DLD1 (cell line): Measurements from ENCODE around the gene NKAIN2.
"Not testable (repeated sequence)": the region's sequence is repeated elsewhere in the genome, so short reads cannot be mapped to it uniquely, and the experiment has no call there.

Experiments used
- in situ Hi-C: cut with HindIII; loops from 2 replicates; pipeline ENCODE4 v1.10.0; 2017; ENCODE audit warnings: low sequenced_read_pairs

NKAIN2 gene

DNA sequence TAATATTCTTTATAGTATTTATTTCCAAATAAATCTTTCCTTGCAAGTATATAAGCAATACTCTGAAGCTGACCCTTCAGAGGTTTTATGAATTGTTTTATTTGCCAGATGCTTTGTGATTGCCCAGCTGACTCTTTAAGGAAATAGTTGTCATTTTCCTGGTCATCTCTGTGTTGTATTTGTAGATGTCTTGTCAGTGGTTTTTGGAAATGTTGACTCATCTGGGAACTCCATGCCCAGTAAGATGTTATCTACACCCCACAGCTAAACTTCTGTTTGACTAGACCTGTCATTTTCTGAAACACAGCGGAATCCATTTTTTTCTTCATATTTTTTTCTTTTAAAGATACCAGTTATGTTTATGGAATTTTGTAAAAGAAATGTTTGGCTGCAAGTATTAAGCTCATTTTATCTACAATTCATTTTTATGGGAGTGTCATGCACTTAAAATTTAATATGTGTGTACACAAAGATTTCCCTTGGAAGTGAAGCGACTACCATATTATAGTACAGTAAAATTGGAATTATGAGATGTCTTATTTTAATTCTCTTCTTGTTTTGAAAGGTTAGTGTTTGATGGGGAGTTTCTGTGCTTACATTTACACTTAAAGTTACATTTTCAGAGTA lies 491.0 kb downstream of the NKAIN2 start:
- in situ Hi-C loops: no loop called here

DNA sequence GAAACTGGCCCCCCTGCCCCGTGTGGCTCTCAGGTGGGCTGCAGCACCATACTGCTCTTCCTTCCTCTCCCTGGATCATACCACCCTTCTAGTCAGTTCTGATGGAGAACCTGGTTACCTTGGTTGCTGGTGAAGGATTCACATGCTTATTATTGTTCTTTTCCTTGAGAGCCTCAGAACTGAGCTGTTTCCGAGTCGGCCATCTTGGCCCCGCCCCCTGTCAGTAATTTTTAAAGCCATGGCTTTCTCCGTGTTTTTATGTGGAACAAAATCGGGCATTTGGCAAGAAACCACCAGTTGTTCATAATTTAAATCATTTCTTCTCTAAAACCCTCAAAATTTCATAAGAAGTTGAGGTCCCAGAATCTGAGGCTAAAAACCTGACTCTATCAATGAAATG lies 493.8 kb downstream of the NKAIN2 start:
- in situ Hi-C loops: no loop called here

DNA sequence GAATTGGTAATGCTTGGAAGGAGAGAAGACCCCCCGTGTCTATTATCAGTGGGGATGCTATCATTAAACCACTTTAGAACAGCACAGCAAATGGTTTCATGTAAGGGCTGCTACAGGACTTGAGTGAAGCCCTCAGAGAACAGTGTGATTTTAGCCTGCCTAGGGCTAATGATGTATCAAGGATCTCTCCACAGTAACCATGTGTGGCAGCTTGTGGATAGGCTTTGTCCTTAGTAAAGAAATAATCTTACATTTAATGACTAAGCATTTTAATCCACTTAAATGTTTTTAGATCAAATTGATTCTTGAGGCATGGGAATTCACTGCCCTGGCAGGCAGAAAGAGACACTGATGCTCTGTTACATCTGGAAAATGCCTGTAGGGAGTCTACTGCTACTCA lies 495.1 kb downstream of the NKAIN2 start:
- in situ Hi-C loops: no loop called here

DNA sequence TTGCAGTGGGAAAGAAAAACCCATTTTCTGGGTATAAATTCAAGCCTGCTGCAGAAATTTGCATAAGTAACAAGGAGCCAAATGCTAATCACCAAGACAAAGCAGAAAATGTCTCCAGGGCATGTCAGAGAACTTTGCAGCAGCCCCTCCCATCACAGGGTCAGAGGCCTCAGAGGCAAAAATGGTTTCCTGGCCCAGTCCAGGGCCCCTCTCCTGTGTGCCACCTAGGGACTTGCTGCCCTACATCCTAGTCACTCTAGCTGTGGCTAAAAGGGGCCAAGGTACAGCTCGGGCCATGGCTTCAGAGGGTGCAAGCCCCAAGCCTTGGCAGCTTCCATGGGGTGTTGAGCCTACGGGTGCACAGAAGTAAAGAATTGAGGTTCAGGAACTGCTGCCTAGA lies 497.2 kb downstream of the NKAIN2 start:
- in situ Hi-C loops: not testable (repeated sequence)

DNA sequence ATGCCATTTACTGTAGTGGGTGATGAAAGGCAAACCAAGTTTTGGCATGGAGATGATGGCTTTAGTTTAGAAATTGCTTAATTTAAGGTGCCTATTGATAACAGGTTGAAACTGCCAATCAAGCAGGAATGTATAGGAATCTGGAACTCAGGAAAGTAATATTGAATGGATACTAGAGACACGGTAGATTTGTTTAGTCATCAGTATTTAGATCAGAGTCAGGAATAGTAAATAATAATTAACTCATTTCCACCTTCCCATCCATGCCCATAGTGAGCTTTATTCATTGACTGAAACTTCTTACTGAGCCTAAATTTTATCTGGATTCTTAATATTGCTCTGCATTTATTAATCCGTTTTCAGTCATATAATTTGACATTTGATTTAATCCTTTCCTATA lies 500.3 kb downstream of the NKAIN2 start:
- in situ Hi-C loops: no loop called here

DNA sequence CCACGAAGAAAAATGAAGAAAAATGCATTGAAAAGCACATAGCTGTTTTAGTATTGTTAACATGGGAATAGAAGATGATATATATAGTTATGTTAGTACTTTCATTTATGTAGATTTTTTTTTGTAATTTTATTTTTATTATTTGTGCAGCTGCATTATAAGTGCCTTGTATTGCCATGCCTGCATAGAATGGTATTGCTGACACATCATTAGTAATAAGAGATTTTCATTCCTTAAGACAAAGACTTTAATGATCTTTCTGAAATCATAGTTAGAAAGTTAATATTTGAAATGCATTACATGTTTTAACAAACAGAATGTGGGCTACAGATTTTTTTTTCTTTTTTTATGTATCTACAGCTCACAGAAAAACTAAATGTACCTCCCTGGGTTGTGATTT lies 506.5 kb downstream of the NKAIN2 start:
- in situ Hi-C loops: no loop called here

DNA sequence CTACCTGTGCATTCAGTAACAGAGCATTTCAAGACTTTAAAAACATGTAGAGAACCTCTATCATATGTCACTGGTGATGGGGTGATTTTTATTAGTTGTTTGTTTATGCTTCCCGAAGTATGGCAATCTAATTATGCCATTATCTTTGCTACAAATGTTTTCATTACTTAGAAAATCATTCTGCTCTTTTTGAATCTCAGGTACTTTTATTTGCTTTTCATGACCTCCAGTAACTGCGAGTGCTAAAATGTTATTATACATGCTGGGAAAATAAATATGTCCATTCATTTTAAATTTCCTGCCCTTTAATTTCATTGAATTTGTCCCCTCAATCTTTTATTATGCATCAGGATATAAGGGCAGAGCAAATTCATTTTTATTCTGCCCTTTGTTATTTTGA lies 515.7 kb downstream of the NKAIN2 start:
- in situ Hi-C loops: no loop called here

DNA sequence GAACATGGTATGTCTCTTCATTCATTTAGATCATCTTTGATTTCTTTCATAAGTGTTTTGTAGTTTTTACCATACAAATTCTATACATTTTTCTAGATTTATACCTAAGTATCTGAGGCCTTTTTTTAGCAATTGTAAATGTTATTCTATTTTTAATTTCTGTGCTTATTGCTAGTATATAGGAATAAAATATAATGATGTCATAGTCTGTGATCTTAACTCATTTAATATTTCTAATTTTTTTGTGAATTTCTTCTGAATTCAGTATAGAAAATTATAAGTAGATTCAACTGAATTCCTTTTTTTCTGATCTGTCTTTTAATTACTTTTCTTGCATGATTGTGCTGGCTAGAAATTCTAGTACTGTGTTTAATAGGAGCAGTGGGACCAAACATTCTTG lies 520.6 kb downstream of the NKAIN2 start:
- in situ Hi-C loops: no loop called here

DNA sequence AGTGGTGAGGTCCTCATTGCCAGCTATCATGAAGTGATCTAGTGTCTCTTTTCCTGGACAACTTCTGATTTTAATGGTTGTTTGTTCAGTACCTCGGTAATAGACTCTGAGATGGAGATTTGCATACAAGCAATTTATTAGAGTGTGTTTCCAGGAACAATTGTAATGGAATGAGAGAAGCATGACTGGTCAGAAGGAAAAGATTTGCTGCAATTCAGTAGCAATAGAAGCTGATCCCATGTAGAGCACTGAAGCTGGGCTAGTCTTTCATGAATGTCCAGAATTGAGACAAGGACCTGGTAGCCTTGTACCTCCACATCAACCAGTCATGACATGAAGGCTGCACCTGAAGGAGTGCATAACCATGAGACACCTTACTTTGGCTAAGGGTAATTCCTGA lies 526.5 kb downstream of the NKAIN2 start:
- in situ Hi-C loops: no loop called here

DNA sequence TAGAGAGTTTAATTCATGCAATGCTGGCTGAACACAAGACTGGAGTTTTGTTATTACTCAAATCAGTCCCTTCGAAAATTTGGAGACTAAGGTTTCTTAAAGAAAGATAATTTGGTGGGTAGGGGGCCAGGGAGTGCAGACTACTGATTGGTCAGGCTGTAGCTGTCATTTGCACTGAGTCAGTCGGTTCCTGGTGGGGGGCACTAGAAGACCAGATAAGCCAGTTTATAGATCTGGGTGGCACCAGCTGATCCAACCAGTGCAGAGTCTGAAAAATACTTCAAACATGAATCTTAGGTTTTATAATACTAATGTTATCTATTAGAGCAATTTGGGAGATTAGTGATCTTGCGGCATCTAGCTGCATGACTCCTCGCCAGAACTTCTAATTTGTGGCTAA lies 530.7 kb downstream of the NKAIN2 start:
- in situ Hi-C loops: no loop called here

DNA sequence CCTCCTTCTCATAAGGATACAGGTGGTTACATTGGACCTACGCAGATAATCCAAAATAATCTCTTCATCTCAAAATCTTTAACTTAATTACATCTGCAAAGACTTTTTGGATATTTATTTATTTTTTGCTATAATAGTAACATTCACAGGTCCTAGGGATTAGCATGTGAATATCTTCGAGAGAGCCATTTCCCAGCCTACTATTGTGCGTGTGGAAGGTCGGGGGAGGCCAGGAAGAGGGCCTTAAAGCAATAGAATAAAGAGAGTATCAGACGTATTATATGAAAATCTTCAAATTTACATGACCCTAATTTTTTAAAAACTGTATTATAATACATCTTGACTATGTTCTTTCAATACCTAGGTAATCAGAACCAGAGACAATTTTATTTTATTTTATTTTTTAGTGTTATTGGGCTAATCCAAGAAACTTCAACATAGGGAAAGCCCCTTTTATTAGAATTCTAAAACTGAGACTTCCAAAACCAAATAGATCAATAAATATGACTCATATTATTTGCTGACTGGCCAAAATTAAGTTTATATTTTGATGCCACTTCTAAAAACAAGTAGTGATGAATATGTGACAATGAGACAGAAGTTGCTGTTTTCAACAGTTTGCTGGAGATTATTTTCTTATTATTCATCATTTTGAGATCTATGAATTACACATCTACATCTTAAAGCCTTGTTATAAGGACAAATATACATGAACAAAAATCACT lies 536.1 kb downstream of the NKAIN2 start:
- in situ Hi-C loops: no loop called here

DNA sequence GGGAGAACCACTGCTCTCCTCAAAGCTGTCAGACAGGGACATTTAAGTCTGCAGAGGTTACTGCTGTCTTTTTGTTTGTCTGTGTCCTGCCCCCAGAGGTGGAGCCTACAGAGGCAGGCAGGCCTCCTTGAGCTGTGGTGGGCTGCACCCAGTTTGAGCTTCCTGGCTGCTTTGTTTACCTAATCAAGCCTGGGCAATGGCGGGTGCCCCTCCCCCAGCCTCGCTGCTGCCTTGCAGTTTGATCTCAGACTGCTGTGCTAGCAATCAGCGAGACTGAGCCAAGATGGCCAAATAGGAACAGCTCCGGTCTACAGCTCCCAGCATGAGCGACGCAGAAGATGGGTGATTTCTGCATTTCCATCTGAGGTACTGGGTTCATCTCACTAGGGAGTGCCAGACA lies 544.7 kb downstream of the NKAIN2 start:
- in situ Hi-C loops: not testable (repeated sequence)

DNA sequence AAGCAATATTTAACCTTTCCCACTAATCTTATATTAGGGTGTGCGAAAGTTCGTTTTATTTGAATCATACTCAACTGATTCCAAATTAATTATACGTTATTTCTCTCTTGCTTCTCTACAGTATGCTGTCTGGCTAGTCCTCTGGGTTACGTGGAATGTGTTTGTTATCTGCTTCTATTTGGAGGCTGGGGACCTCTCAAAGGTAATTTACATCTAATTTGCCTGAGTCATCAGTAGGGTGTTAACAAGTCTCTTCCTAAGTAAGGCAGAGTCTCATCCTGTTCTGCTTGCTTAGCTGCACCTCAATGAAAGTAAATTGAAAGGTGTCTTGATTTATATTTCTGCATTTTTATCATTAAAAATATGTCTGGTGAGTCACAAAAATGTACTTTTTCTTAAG lies 551.5 kb downstream of the NKAIN2 start:
- in situ Hi-C loops: no loop called here

DNA sequence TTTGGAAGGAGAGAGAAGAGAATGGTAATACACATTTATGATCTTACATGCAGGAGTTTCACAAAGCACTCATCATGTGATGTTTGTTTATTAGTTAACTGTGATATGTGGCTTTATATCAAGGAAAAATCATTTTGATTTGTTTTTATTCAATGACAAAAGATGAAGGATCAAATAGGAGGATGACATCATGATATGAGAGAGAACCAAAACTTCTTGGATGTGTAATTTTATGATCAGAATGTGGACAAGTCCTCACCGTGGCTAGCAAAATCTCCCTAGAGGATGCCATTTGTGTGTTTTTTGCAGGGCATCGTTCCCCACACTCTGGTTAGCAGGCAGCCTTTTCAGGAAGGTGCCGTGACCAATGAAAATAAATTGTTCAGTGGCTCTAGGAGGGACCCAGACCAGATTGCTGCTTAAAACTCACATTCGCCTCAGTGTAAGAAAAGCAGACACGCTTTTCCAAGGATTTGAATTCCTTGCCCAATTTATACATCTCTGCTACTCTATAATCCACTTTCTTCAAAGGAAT lies 552.7 kb downstream of the NKAIN2 start:
- in situ Hi-C loops: no loop called here

DNA sequence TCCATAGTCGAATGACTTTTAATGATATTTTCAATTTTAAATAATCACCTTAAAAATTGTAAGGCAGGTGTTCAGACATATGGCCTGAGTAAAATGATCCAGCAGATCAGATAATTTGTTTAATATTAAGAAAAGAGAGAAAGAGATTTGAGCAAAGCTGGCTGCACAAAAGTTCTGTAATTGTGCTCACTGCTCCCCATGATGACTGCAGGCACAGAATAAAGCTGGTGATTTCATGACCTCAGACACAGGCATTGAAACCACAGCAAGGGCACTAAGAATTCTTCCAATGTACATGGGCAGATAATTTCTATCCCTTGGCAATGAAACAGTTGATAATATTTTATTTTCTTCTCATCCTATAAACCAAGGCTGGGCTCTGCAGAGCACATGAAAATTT lies 553.1 kb downstream of the NKAIN2 start:
- in situ Hi-C loops: no loop called here

DNA sequence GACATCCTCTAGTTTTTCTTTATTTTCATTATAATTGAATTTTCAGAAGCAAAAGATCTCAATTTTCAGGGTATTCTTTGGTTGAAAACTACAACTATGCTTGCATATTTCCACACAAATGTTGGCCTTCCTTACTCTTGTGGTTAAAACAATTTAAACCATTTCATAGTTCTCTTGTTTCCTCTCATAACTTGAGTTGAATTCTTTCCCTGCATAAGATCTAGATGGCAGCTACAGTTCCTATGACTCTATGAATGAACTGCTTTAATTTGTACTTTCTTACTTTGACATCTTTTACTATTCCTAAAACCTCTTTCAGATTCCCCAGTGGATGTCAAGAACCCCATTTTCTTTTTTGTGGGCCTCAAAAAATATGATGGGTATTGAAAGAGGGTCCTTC lies 564.5 kb downstream of the NKAIN2 start:
- in situ Hi-C loops: no loop called here

DNA sequence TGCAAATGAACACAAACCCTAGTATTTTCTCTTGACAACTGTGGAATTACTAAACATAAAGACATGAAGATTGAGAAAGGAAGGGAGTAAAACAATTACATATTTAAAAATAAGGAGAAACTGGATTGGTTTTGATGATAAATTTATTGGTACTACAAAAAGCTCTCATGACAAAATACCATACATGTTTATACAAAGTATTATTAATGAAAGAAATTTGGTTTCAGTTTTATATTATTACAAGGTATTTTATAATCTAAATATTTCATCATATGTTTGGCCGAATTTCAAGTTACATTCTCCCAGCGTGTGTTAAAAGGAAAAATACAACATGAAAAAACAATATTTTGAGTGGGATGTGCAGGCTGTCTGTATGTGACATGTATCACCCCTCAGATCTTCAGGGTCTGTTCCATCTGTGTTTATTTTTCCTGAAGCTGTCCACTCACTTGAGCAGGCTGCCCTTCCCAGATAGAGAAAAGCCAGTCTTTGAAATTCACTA lies 568.4 kb downstream of the NKAIN2 start:
- in situ Hi-C loops: no loop called here

DNA sequence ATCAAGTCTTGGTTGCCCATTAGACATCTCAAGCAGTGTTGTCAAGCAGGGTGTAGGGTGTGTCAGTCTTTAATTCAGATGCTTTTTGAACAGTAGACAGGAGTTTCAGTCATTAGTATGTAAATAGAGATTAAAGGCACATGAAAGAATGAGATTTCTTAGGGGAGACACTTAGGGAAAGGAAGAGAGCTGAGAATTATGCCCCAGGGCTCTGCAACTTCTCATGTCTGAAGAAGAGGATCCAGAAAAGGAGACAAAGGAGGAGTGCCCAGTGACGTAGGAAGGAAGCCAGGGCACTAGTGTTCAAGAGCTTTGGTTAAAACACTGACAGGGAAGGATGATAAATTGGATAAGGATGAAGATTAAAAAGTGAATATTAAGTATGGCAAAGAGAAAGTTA lies 569.7 kb downstream of the NKAIN2 start:
- in situ Hi-C loops: no loop called here

DNA sequence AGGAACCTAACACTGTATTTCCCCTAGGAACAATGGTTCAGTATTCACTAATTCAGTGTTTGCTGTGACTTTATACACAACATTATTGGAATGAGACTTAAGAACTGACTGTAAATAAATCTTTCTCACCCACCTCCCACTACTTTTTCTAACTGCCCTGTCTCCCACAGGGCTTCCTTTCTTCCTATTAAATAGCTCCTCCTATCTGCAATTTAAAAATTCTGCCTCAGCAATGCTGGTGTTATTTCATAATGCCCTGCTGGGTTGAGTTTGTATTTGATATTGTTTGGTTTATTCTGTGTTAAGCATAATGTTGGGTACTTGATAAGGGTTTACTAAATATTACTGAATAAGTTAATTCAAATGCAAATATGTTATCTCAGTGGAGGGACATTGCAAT lies 585.5 kb downstream of the NKAIN2 start:
- in situ Hi-C loops: no loop called here

DNA sequence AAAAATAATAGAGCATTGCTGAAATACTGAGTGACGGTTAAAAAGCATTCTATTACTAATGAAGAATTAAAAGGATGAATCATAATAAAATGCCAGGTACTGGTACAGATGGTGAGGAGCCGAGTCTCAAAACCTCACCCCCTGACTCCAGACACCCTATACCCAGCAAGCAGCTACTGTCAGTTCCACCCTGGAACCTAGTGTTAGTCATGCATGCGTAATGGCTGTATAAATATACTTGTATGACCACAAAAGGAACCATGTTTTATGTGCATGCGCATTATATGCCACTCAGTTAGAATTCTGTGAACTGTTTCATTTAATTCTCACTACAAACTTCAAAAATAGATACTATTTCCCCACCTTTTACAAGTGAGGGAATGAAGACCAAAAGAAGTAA lies 589.9 kb downstream of the NKAIN2 start:
- in situ Hi-C loops: no loop called here

DNA sequence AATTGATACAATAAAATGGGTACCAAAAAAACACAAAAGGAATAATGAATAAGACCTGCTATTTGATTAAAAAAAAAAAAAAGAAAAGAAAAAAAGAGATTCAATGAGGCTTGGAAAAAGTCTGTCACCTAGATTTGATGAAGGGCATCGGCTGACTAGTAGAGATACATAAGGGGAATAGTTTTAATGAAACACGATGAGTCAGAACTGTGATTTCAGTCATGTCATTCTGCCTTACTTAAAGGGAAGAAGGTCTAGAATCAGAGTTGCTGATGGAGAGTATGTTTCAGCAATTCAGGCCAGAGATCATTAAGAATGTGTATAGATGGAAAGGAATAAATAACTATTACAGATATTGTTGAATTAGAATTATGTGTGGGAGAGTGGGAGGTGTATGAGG lies 592.7 kb downstream of the NKAIN2 start:
- in situ Hi-C loops: no loop called here

DNA sequence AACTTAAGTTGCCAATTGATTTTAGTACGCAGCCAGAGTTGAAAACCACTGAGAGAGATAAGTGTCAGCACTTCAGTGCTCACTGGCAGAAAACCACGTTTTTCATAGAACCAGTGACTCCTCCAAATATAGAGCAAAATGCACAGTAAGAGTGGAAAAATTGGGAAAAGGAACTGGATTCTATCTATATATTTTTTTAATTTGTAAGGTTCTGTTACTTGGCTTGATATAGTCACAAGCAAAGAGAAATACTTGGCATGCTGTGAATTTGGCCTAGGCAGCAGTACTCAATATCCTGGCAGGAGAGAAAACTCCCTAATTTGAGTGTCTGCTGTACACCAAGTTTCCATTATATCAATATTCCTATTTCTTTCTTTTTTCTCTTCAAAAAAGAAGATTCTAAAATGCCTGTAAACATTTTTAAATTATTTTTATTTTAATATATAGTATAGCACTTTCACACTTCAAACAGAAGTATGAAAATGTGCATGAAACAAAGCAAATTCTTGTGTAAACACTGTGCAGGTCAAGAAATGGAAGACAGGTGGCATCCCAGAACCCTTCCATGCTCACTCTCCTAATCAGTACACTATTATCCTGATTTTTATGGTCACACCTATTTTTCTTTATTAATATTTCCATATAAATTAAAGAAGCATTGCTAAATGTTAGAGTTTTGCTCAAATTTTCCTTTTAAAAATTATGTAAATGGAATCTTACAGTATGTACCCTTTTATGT lies 596.8 kb downstream of the NKAIN2 start:
- in situ Hi-C loops: no loop called here
